Activated CD4-positive, alpha-beta T cell treated with anti-CD3 and anti-CD28 coated beads, Interleukin-2, Interleukin-6, amounts not matched to agents 100 ng/mL and 50 ng/mL, durations not matched to agents 16 hours and 8 hours (primary cell): Measurements from ENCODE around the gene MAP2.

Experiments
- DNase-seq: peaks from one replicate; pipeline ENCODE4 v3.0.0-alpha.2; 2020

The MAP2 gene

DNA sequence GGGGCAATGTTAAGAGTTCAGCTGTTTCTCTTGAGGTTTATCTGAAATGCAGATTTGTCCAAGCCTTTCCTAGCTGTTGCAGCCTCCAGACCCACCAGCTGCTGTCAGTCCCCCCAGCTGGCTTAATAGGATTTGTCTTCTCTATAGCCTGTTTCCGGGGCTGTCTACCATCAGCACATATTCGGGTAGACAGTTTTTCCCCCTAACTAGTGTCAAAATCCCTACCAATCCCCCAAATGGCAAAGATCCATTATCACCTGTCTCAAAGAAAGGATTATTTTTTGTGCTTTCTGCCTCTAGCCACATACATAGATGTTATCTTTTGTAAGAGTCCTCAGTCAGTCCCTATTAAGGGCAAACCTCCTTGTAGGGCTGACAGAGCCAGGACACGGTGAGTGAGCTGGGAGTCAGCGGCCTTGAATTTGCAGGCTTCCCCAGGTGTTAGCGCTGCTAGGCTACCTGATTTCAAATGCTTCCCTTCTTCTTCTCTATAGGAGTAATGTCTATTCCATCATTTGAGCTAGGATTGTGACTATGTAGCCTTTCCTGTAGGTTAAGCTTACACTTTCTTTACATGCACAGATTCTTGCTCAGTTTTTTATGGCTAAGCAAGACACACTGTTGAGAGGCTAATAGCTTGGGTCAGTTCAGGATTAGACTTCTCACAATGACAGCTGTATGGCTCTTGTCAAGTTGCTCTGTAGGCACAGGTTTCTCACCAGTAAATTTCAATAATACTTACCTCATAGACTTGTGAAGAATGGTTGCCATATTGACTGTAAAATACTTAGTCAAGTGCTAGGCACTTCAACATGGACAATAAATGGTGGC is 176.7 kb downstream of the MAP2 start:
- no peak for DNase-seq

DNA sequence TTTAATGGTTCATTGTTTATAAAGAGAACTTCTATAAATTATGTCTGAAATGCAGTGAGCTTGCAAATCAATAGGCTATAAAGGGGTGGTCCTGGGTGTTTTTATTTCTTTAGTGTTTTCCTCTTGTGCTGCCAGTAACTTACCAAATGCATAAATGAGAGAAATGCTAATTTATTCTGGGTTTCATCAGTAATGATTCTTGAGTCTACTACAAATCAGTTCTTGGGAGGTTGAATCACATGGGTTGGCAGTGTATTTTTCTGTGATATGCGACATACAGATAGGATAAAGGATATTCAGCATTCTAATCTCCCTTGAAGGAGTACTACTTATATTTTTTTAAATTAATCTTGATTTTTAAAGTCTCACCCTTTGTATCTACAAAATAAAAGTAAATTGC is 177.7 kb downstream of the MAP2 start:
- DNase-seq, result no peak

DNA sequence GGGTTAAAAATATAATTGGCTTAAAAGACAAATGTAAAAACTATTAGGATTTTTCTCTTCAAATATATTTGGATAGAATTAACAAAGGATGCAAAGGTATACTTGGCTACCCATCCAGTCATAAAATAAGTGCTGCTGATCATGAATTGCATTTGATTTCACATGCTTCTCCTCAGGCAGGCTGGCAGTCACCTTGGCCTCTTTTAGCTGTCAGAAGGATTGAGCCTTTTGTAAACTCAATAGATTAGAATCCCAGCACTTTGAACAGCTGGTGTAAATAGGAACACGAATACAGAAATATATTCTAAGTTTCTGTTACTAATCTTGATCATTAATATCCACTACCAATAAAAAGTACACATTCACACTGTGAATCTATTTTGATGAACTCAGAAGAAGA is 178.4 kb downstream of the MAP2 start:
- no peak for DNase-seq

DNA sequence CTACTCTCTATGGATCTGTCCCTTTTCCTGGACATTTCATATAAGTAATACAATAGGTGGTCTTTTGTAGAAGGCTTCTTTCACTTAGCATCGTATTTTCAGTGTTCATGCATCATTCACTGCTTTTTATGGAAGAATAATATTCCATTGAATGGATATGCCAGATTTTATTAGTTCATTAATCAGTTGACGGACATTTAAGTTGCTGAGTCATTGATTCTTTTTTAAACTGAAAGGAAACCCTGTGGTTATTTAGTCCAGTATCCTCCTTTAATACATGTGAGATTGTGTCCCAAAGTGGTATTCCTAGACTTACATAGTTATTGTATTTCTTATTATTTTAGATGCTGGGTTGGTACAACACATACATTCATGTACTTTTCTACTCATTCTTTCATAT is 185.7 kb downstream of the MAP2 start:
- DNase-seq, result no peak

DNA sequence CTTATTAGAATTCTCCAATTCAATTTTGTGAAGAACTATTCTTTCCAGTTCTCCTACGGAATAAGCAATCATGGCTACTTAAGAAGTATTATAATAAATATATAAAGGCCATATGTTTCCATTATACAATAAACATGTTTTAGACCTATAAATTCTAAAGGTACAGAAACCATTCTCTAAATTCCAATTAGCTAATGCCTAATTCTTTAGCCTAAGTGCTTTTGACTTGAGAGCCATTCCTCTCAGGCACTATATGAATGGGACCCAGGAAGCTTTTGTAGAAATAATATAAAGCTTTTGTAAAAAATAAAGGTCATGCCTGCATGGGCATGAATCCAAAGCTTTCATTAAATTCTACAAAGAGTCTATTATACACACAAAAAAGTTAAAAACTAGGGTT is 186.8 kb downstream of the MAP2 start:
- DNase-seq, result no peak

DNA sequence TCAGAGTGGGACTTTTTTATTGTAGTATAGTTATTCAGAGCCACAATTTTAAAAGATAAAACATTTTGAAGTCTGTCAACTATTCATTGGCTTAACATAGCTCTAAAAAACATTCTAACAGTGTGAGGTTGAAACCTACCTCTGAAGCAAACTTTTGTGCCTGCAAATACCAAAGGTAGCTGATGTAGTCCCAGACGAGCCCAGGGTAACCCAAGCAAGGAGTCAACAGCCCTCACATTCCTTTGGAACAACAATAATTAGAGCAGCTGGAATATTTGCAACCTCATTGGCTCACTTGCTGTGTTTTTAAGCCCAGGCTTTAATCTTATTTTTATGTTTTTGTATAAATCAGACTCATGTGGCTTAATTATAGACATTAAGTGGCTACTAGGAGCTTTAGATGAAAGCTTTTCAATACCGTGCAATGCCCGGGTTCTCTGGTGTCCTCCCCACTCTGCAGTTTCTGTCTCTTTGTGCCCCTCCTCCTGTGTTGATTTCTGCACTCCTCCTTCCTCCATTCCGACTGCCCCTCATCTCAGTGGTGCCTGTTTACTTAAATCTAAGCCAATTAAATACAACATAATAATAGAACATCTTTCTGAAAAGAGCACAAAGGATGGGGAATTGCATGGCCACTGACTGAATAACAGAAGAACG is 189.9 kb downstream of the MAP2 start:
- DNase-seq, result no peak

DNA sequence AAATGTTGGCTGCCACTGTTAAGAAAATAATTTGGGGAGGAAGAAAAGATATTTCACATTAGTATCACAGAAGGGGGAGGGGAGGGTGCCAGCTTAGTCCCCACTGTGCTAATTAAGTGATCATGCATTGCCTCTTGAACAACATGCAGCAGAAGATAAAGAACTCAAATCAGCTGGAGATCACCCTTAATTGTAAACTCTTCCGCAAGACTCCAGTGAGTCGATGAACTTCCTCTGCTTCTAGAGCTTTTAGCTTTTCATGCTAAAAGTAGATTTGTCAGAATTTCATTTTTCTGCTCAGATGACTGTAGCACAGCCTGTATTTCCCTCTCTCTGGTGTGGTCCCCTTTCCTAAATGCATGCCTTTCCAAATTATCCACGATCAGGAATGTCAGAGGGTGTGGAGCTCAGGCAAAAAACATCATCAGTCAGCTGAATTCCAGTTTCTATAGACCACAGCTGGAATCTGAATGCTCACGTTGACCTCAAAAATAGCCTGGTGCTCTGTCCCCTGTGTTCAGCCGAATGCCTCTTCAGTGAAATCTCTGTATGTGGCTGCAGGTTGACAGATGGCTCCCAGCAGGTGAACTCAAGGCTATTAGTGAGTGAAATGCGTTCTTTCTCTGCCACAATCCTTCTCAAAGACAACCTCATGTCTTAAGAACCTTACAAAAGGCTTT is 191.0 kb downstream of the MAP2 start:
- DNase-seq, result no peak

DNA sequence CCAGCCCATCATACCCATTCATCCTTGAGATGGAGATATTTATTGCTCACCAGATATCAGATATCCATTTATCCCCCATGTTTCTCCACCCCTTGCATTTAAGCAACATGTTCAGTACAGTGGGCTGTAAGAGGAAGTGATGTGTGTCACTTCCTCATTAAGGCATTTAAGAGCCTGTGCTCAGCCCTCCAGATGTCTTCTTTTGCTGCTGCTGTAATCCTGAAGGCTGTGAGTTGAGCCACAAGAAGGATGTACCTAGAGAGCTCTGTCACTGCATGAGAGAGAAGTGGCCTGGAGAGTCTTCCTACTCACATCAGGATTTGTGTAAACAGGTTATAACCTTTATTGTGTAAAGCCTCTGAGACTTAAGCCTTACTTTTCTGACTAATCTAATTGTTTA is 195.9 kb downstream of the MAP2 start:
- no peak for DNase-seq

DNA sequence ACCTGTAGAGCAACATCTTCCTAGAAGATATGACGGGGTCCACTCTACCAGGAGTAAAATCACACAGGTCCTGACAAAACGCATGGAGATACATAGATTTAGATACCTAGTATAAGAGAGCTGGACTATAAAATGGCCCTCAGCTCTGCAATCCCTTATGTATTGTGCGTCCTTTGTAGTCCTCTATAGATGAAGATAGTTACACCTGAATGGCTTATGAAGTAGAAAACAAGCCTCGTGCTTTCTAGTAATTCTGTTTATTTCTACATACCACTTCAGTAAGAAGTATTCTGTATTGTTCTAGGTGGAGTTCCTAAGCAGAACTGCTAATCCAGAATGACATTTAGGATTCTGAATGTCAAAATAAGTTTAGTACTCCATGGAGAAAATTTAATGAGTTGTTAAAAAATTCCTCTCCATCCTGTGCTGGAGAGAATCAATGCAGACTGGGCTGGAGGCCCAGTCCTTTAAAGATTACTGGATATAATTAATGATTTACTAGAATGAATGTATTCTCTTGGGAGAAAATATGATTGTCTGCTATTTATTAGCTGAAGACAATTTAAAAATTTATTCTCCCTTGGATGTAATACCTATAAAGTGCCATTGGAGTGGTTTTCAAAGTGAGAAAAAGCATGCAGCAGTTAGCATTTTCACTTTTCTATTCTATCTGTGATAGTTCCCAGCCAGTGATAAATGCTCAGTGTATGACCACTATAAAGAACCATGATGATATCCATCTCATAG is 200.5 kb downstream of the MAP2 start:
- DNase-seq, result no peak

DNA sequence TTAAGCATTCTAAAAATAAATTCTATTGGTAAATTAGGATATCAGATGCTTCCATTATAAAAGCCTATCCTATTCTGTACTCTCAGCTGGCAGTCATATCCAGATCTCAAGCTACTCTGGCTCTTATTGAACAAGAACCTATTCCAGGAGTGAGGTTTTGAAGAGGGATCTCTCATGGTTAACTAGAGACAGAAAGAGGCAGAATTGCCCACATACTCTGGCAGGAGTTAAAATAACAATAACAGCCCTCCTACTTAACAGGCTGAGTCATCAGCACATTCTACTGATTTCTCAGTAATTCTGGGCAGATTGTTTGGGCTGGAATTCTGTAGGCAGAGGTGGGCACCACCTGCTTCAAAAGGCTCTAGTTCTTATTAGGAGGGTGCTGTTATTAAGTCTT is 205.8 kb downstream of the MAP2 start:
- no peak for DNase-seq

DNA sequence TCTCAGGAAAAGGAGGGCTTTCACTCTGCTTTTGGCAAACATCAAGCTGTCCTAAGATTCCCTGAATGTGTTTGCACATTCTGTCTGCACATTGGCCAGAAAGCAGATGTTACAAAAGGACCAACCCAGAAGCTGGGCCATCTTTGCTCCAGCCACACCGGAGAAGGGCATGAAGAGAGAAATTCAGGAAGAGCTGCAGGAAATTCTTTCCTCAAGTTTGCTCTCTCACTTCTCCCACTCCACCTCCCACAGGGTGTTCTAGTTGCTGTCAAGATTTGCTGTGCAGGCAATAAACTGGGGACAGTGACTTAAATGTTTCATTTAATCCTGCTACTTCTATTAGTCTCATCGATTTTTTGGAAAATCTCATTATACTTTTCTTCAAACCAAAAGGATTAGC is 210.1 kb downstream of the MAP2 start:
- no peak for DNase-seq

DNA sequence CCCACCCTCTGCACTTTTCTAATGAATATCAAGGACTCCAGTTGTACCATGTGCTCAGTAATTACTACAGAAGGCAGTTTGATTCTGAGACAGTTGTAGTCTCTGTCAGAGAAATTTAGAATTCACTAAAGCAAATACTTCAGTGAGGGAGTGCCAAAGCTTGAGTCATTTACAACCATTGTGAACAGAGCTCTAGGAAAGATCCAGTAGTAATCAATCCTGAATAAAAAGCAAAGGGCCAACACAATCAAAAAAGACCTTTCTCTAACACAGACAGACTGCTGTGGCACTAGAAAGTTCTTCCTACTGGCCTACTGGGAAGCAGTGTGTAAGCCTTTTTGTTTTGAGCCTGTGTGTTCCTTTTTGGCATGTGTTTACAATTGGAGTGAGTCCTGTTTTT is 212.2 kb downstream of the MAP2 start:
- no peak for DNase-seq

DNA sequence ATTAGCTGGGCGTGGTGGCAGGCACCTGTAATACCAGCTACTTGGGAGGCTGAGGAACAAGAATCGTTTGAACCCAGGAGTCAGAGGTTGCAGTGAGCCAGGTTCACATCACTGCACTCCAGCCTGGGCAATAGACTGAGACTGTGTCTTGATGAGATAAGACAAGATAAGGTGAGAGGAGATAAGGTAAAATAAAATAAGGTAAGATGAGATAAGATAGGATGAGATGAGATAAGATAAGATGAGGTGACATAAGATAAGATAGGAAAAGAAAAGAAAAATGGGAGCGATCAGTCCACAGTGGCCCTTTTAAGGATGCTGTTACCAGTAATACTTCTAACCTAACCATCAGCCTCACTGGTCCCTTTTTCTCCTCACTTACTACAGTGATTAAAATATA is 213.4 kb downstream of the MAP2 start:
- DNase-seq, result no peak

DNA sequence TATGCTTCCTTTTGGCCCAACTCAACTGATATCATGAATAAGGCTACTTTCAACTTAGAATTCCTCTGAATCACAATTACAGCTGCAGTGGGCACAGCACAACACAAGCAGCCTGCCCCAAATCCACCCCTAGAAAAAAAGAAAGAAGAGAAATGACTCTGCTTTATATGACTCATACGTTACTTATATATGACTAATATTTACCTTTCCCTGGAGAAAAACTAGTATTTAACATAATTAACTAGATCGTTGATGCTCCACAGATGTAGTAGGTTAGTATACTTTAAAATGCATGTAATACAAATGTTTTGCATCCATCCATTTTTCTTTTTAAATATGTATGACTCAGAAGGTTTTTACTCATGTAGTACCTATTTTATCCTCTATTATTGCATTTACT is 214.5 kb downstream of the MAP2 start:
- peak; percentile 19 for DNase-seq

DNA sequence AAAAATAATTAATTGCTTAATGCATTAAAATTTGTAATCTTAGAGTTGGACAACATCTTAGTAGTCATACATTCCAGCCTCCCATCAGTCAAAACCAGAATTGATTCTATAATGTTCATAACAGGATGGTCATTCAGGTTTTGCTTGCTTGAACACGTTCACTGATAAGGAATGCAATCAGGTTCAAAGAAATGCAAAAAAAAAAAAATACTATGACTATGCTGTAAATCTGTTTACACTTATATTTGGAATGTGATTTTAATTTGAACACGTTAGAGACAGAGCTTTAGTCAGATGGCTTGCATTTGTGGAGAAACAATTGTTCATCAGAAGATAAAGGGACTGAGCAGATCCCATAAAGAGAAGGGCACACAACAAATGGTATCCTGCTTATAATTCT is 216.5 kb downstream of the MAP2 start:
- no peak for DNase-seq

DNA sequence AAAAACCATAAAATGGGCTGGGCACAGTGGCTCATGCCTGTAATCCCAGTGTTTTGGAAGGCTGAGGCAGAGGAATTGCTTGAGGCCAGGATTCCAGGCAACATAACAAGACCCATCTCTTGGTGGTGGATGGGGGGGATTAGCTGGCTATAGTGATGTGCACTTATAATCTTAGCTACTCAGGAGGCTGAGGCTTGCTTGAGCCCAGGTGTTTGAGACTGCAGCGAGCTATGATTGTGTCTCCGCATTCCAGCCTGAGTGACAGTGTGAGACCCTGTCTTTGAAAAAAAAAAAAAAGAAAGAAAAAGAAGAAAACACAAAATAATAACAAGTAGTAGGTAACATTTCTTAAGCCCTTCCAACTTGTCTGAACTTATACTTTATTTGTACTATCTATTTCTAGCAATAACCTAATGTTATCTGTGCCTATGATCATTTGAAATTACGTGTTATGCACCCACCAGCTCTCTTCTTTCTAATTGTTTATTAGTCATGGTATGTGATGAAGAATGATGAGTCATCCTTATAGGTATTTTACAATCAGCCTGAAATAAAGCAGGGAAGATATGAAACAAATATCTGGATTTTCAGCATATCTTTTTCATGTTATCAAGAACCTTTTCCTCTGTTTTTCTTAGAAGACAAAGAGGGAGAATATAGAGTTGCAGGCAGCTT is 218.4 kb downstream of the MAP2 start:
- DNase-seq, result no peak

DNA sequence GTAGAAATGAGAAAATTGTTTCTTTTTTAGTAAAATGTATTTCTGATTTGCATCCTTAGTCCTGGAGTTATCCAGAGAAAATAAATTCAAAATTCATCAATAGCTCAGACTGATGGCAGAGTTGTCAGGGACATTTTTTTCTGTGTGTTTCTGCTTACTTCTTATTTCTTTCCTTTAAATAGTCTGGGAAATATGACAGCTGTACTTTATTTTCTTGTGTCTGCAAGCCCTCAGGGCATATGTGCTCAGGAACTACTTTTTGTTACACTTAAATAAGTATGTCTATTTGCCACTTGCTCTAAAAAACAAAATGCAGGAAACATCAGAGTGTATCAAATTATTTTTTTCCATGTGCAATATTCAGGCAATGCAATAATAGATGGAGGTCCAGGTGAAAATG is 221.0 kb downstream of the MAP2 start:
- no peak for DNase-seq

DNA sequence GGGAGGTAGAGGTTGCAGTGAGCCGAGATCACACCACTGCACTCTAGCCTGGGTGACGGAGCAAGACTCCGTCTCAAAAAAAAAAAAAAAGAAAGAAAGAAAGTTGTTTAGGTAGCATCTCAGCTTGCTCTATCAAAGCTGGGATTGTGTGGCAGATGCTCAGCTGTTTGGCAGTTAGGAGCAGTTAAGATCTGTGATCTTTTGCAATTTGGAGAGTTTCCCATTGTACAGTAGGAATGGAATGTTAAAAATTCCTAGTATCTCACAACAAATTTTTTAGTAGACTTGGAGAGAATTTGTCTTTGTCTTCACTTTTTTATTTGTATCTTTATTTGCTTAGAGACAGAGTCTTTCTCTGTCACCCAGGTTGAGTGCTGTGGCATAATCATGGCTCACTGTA is 224.9 kb downstream of the MAP2 start:
- no peak for DNase-seq

DNA sequence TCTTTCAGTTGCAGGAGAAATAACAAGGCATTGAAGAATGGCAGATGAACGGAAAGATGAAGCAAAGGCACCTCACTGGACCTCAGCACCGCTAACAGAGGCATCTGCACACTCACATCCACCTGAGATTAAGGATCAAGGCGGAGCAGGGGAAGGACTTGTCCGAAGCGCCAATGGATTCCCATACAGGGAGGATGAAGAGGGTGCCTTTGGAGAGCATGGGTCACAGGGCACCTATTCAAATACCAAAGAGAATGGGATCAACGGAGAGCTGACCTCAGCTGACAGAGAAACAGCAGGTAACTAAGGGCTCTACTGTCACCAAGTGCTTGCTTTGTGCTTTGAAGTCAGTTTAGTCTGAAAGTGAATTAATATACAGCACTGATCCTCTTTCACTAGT is 229.3 kb downstream of the MAP2 start:
- DNase-seq, result no peak

DNA sequence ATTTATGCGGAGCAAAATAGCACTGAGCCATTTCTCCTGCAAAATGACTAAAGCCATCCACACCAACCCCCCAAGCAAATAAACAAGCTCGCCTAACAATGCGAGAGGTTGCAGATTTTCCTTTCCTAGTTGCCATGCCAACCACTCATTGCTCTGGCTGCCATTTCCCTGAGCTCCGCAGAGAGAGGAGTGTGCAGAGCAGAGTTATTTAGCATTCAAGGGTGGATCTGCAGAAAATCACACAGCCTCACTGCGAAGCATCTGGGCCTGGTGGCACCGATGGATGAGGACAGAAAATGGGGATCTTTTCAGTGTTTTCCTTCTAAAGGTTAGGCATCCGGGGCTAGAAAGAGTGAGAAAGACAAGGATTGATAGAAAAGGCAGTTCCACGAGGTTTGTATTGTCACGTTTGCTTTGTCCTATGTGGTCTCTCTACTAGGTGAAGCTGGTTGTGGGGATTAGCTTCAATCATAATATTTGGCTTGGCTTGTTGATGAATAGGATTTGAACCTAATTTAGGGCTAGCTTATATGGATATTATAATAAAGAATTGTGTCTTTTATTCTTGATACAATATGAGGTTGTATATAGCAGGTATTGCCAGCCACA is 237.5 kb downstream of the MAP2 start:
- DNase-seq, result no peak

DNA sequence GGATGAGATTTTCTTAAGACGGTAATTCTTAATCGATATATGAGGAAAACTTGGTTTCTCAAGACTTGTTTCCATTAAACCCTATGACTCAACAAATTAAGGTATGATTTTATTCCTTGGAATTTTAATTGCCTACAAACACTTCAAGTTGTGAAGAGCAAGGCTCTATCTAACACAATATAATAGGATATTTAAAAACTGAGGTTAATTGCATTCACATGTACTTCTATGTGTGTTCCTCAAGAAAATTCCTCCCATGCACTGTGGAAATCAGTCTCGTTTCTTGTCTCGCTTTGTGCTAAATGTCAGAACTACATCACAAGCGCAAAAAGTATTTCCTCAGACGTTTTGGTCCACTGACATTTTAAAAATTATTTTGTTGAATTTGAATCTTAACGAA is 238.2 kb downstream of the MAP2 start:
- DNase-seq, result no peak

DNA sequence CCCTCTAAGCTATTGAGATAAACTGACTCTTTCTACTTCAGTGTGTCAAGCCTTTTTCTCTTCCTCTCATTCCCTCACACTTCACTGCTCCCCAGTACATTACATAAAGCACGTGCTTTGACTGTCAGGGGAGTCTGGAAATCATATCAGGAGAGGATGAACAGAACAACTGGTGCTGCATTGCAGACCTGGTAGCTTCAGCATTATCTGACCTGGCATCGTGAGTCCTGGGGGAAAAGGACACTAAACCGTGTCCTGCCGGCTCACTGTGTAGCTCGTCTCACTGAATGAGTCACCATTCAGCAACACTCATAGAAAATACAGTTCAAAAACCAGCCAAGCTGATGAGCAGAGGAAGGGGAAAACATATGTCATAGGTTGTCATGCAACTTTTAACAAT is 239.3 kb downstream of the MAP2 start:
- DNase-seq, result no peak

DNA sequence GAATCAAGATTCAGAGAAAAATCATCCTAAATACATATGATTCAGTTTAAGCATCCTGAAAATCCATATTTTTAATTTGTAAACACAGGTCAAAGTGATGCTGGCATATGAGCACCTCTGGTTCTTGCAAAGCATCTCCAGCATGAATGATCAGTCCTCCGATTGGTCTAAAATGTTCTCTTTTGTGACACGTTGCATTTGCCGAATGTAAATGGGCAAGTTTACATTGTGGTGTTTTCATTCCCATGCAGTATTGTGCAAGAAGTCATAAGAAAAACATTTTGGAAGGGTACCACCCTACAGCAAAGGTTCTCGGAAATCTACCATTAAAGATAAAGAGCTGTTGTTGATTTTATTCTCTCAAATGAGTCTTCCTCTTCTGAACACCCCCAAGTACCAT is 239.8 kb downstream of the MAP2 start:
- no peak for DNase-seq
